NT2/D1 (cell line): ENCODE results near the gene PMVK.
A peak's percentile ranks its signal among the peaks of the same experiment; 100 is the strongest.

Experiments used
- DNase-seq: peaks from one replicate; pipeline ENCODE4 v3.0.0-alpha.2; 2011; ENCODE audit warnings: low read depth, low spot score
- H3K27me3 ChIP-seq: 2 replicates; pipeline ENCODE4 v1.6.0; 2011; ENCODE audit warnings: mild to moderate bottlenecking; ENCODE audit not compliant: insufficient read length, insufficient read depth
- H3K36me3 ChIP-seq: 2 replicates; pipeline ENCODE4 v1.6.1; 2011; ENCODE audit warnings: mild to moderate bottlenecking, low read length, mixed read lengths; ENCODE audit not compliant: insufficient read depth, insufficient read length
- H3K4me1 ChIP-seq: 2 replicates; pipeline ENCODE4 v1.5.1; 2011; ENCODE audit not compliant: insufficient read depth, insufficient read length
- H3K4me3 ChIP-seq: 2 replicates; pipeline ENCODE4 v1.5.1; 2011; ENCODE audit warnings: low read depth; ENCODE audit not compliant: insufficient read length
- H3K9ac ChIP-seq: 2 replicates; pipeline ENCODE4 v1.6.0; 2011; ENCODE audit warnings: low read depth; ENCODE audit not compliant: insufficient read length
- H3K9me3 ChIP-seq: 2 replicates; pipeline ENCODE4 v1.5.1; 2011; ENCODE audit warnings: mild to moderate bottlenecking, low read length; ENCODE audit not compliant: insufficient read depth
- SUZ12 ChIP-seq: IDR thresholded peaks from 2 replicates; pipeline ENCODE4 v1.6.1; 2011; ENCODE audit not compliant: insufficient read length, insufficient read depth; ENCODE audit errors: extremely low read depth
- YY1 ChIP-seq: IDR thresholded peaks from 2 replicates; pipeline ENCODE4 v1.6.1; 2011; ENCODE audit not compliant: insufficient read length, insufficient read depth
- ZNF274 ChIP-seq: IDR thresholded peaks from 2 replicates; pipeline ENCODE4 v1.6.1; 2011; ENCODE audit warnings: mild to moderate bottlenecking, low read depth, low read length

PMVK gene

GRCh38 chr1:154963643-154964042, 27.1 kb upstream of the PMVK start:
- H3K27me3 ChIP-seq, result no peaks in the 10 kb centered on the region
- H3K9me3 ChIP-seq, result no peaks in the 10 kb centered on the region; the same call in 1 of the 2 replicates
- peaks cover 85% of the 10 kb centered on the region for H3K36me3 ChIP-seq
- TF ChIP-seq ZNF274 (no peak), YY1 (no peak)
- H3K4me3 ChIP-seq, result no peak overlapping the region
- peaks cover 11% of the 10 kb centered on the region for H3K4me1 ChIP-seq
- DNase-seq, result no peak
- no peak overlapping the region for H3K9ac ChIP-seq

- Histone ChIP-seq H3K27me3 (no peaks in the 10 kb centered on the region), H3K4me3 (peak overlapping the region; percentile 84), H3K9me3 (no peaks in the 10 kb centered on the region; the same call in 1 of the 2 replicates), H3K36me3 (peaks cover 85% of the 10 kb centered on the region), H3K9ac (peak overlapping the region; percentile 98), H3K4me1 (peaks cover 9% of the 10 kb centered on the region)
- no peak for TF ChIP-seq YY1
- TF ChIP-seq ZNF274, result no peak
- TF ChIP-seq SUZ12, result no peak
- no peak for DNase-seq
Measured at GRCh38 chr1:154962795-154963330, 26.3 kb upstream of the PMVK start.

- Histone ChIP-seq H3K36me3 (peaks cover 80% of the 10 kb centered on the region), H3K9ac (peak overlapping the region; percentile 98), H3K4me3 (peak overlapping the region; percentile 84), H3K9me3 (no peaks in the 10 kb centered on the region; the same call in 1 of the 2 replicates), H3K27me3 (no peaks in the 10 kb centered on the region), H3K4me1 (peaks cover 6% of the 10 kb centered on the region)
- no peak for DNase-seq
- TF ChIP-seq ZNF274, result no peak
- no peak for TF ChIP-seq SUZ12
- no peak for TF ChIP-seq YY1
Measured at GRCh38 chr1:154962156-154962749, 25.7 kb upstream of the PMVK start.

GRCh38 chr1:154961207-154962155, 25.0 kb upstream of the PMVK start, which contains the start of gene PYGO2:
PYGO2 (minus strand) TSS chr1:154961782; CDS start chr1:154961576, 206 bp downstream.
- TF ChIP-seq YY1 (no peak), ZNF274 (no peak)
- H3K27me3 ChIP-seq, result no peaks in the 10 kb centered on the region
- no peaks in the 10 kb centered on the region; the same call in 1 of the 2 replicates for H3K9me3 ChIP-seq
- peaks cover 6% of the 10 kb centered on the region for H3K4me1 ChIP-seq
- peaks cover 73% of the 10 kb centered on the region for H3K36me3 ChIP-seq
- no peak for DNase-seq
- H3K9ac ChIP-seq, result peak within 1 kb of the TSS; percentile 98
- peak within 1 kb of the TSS; percentile 84 for H3K4me3 ChIP-seq

- Histone ChIP-seq H3K9ac (peak overlapping the region; percentile 98), H3K4me1 (peaks cover 6% of the 10 kb centered on the region), H3K4me3 (peak overlapping the region; percentile 84), H3K36me3 (peaks cover 64% of the 10 kb centered on the region), H3K9me3 (no peaks in the 10 kb centered on the region; the same call in 1 of the 2 replicates), H3K27me3 (no peaks in the 10 kb centered on the region)
- no peak for DNase-seq
- TF ChIP-seq ZNF274 (no peak), YY1 (no peak), SUZ12 (no peak)
Measured at GRCh38 chr1:154960446-154961136, 24.1 kb upstream of the PMVK start.

GRCh38 chr1:154959426-154959780, 22.9 kb upstream of the PMVK start:
- no peak overlapping the region for H3K4me3 ChIP-seq
- H3K4me1 ChIP-seq, result peaks cover 9% of the 10 kb centered on the region
- no peak for DNase-seq
- no peak for TF ChIP-seq YY1
- no peak for TF ChIP-seq SUZ12
- no peak for TF ChIP-seq ZNF274
- H3K36me3 ChIP-seq, result peaks cover 53% of the 10 kb centered on the region
- H3K27me3 ChIP-seq, result no peaks in the 10 kb centered on the region
- H3K9me3 ChIP-seq, result no peaks in the 10 kb centered on the region; the same call in 1 of the 2 replicates
- H3K9ac ChIP-seq, result no peak overlapping the region
